ENCODE data around the gene NFATC2.
"Not testable (repeated sequence)": the region's sequence is repeated elsewhere in the genome, so short reads cannot be mapped to it uniquely, and the experiment has no call there.

NFATC2 gene

DNA sequence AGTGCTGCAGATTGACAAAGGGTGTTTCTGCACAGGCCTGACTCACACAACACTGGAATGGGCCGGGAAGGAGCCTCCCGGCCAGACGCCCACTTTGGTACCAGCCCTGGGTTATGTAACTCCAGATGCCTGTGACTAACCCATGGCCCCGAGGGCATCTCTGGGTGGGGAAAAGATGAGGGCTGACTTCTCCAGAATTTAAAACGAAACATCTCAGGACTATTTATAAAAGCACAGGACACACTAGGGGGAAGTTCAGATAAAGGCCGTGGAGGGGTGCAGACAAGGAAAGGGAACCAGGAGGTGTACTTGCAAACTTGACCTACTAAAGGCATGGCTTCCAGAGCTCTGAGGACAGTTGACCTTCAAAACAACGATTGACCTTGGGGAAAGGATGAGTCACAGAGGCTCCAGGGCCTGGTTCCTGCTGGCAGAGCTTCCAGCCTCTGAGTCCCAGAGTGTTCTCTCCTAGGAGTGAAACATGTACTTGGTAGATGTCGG, 196.9 kb downstream of the NFATC2 start:
- DNase-seq, result no peak

DNA sequence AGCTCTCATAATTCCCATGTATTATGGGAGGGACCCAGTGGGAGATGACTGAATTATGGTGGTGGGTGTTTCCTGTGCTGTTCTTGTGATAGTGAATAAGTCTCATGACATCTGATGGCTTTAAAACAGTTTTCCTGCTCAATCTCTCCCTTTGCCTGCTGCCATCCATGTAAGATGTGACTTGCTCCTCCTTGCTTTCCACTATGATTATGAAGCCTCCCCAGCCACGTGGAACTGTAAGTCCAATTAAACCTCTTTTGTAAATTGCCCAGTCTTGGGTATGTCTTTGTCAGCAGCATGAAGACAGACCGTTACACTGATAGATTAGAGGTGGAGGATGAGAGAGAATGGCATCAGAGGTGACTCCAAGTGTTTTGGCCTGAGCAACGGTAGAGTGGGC, 198.7 kb downstream of the NFATC2 start:
- not testable (repeated sequence) for DNase-seq

DNA sequence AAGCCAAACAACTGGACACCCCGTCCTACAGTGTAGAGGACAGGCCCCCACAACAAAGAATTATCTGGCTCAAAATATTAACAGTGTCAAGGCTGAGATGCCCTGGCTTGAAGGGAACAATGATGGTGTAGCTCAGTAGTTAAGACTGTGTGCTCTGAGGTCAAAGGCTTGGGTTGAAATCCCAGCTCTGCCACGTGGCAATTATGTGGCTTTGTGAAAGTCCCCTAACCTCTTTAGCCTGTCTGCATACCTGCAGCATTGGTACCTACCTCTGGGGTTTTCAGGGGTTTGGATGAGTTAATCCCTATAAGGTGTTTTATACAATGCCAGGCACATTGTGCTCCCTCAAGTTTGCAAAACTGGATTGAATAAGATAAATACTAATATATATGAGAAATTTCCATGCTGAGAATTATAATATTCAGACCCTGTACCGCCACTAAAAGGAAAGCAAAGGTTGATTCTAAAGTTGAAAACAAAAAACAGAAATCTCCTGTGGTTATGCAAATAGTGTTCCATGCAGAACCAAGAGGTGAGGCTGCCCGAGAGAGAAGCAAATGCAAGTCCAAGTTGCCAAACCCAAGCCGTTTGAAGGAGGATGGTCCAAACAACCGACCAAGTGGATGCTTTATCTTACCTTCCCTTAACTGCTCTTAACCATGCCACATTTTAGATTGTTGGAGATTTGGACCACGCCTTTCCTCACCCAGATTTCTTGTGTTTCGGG, 199.8 kb downstream of the NFATC2 start:
- DNase-seq, result no peak

DNA sequence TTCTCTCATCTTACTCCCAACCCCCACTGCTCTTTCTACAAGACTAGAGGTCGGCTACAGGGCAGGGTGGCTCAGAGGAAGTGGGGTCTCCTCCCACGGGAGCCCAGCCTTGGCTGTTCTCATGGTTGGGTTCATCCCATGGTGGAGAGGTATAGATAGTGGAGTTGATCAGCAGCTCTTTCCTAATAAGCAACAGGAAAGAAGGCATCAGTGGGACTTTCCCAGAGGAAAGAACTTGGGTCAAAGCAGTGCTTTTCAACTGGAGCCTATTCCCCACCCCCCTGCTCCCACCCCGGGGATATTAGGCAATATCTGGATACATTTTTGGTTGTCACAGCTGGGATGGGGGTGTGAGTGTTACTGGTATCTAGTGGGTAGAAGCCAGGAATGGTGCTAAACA, 200.9 kb downstream of the NFATC2 start:
- no peak for DNase-seq

DNA sequence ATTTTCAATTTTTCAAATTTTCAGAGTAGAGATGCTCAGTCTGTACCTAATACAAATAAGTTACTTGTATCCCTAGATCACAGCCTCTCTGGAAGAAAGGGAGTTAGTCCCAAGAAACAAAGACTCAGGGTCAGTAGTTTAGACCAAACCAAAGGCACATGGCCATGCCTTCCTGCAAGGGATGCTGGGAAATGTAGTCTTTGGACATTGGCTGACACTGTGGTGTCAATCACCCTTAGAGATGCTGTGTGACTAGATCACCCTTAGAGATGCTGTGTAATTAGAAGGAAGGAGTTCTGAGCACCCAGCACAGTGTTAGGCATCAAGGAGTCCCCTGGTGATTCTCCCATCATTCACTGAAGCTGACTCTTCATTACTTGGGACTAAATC, 202.1 kb downstream of the NFATC2 start:
- no peak for DNase-seq

DNA sequence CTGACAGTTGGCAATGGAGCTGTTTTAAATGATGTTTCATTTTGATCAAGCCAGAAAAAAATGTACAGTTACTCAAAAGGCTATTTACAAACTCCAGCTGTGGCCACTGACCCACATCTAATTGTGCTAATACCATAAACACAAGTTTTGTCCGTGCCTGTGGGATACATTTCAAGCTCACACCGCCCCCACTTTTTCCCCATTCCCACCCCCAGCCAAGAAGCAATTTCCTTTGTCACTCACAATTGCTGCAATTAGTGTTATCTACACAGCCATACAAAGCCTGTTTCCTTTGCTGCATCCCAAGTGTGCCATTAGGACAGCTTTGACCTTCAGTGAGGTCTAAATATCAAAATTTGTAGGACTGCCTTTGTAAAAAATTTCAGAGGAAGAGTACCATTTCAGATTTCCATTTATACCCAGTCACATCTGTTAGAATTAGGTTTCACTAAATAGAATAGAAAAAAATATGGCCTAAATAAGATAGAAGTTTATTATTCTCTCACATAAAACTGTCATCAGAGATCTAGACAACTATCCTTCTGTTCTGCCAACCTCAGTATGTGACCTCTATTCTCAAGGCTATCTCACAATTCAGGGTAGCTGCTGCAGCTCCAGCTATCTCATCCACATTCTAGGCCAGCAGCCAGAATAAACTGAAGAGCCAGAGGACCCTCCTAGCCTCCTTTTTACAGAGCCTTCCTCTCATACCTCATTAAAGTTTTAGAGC, 202.6 kb downstream of the NFATC2 start:
- no peak for DNase-seq

DNA sequence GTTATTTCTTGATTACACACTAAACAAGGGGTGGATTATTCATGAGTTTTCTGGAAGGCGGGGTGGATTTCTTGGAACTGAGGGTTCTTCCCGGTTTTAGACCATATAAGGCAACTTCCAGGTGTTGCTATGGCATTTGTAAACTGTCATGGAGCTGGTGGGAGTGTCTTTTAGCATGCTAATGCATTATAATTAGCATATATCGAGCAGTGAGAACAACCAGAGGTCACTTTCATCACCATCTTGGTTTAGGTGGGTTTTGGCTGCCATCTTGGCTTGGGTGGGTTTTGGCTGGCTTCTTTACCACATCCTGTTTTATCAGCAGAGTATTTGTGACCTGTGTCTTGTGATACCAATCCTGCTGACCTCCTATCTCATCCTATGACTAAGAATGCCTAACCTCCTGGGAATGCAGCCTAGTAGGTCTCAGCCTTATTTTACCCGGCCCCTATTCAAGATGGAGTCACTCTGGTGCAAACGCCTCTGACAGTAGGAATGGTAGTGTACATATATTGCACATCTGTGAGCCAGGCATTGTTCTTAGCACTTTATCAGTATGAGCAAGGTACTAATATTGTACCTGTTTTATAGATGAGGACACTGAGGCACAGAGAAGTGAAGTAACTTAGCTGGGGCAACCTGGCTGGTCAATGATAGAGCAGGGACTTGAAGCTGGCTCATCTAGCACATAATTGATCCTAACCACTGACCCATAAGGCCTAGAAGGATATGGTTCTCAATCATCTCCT, 203.7 kb downstream of the NFATC2 start:
- DNase-seq, result no peak

DNA sequence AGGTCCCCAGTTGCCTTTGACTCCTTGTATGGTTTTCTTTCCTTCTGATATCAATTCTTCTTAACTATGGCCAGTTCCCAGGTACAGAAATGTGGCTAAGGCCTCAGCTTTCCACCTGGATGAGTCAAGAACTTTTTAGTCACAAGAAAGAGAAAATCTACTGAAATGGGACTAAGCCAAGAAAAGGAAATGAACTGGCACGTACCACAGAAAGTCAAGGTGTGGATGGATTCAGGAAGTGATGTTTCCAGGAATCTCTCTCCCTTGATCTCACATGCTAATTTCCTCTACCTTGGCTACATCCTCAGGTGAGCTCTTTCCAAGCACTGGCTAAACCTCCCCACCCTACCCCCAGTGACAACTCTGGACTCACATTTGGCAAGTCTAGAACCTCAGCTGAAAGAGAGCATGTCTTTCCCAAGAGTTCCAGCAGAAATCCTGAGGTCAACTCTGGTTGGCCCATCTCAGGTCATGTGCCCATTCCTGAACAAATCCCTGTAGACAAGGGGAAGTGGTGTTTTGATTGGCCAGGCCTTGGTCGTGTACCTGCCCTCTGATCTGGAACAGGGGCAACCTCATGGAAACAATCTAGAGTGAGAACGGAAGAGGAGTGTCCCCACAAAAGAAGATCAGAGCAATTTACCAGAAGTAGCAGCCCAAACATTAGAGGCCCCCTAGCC, 205.3 kb downstream of the NFATC2 start:
- DNase-seq, result no peak
